OCI-LY1 (cell line): ENCODE measurements around the gene DGKG.

Experiments used
- H2AFZ ChIP-seq: fragments of 200-600 bp; sonication (generic), shearing (Covaris generic); 2 replicates; pipeline ENCODE4 v1.6.0; 2014; ENCODE audit warnings: antibody characterized with exemption, mild to moderate bottlenecking, low read length
- H3F3A ChIP-seq: fragments of 200-600 bp; sonication (generic), shearing (Covaris generic); 2 replicates; pipeline ENCODE4 v1.6.0; 2014; ENCODE audit warnings: mild to moderate bottlenecking, antibody characterized with exemption, low read length, moderate library complexity; ENCODE audit not compliant: insufficient read depth
- H3K27ac ChIP-seq: fragments of 200-600 bp; sonication (generic); 2 replicates; pipeline ENCODE4 v1.5.1; 2014; ENCODE audit warnings: low read length, mixed run types, mild to moderate bottlenecking, low read depth; ENCODE audit not compliant: poor library complexity, severe bottlenecking
- H3K27me3 ChIP-seq: fragments of 200-600 bp; sonication (generic); 2 replicates; pipeline ENCODE4 v1.6.0; 2014; ENCODE audit warnings: antibody characterized with exemption, mild to moderate bottlenecking, low read length, moderate library complexity; ENCODE audit not compliant: insufficient read depth
- H3K36me3 ChIP-seq: fragments of 200-600 bp; sonication (generic); 2 replicates; pipeline ENCODE4 v1.6.1; 2014; ENCODE audit warnings: mild to moderate bottlenecking, antibody characterized with exemption, low read length, moderate library complexity, mixed read lengths; ENCODE audit not compliant: insufficient read depth
- H3K4me1 ChIP-seq: fragments of 200-600 bp; sonication (generic); 2 replicates; pipeline ENCODE4 v1.5.1; 2014; ENCODE audit warnings: mild to moderate bottlenecking, low read length, moderate library complexity; ENCODE audit not compliant: insufficient read depth, severe bottlenecking
- H3K4me2 ChIP-seq: fragments of 200-600 bp; sonication (generic), shearing (Covaris generic); 2 replicates; pipeline ENCODE4 v1.6.1; 2014; ENCODE audit warnings: low read length
- H3K4me3 ChIP-seq: fragments of 200-600 bp; sonication (generic); 2 replicates; pipeline ENCODE4 v1.5.1; 2014; ENCODE audit warnings: low read length, low read depth, mild to moderate bottlenecking, mixed read lengths; ENCODE audit not compliant: poor library complexity, severe bottlenecking
- H3K79me2 ChIP-seq: fragments of 200-600 bp; shearing (Covaris generic); 2 replicates; pipeline ENCODE4 v1.6.1; 2016; ENCODE audit warnings: mixed run types, low read length, mixed read lengths; ENCODE audit not compliant: insufficient read depth
- H3K9ac ChIP-seq: fragments of 200-600 bp; sonication (generic), shearing (Covaris generic); 2 replicates; pipeline ENCODE4 v1.6.1; 2014; ENCODE audit warnings: mild to moderate bottlenecking, low read length, mixed read lengths
- H3K9me2 ChIP-seq: fragments of 200-600 bp; sonication (generic), shearing (Covaris generic); 2 replicates; pipeline ENCODE4 v1.6.1; 2014; ENCODE audit warnings: low read depth, mild to moderate bottlenecking, low read length, mixed read lengths
- H3K9me3 ChIP-seq: fragments of 200-600 bp; shearing (Covaris generic); 2 replicates; pipeline ENCODE4 v1.6.1; 2014; ENCODE audit warnings: low read length, mixed read lengths
- H4K20me1 ChIP-seq: fragments of 200-600 bp; sonication (generic), shearing (Covaris generic); 2 replicates; pipeline ENCODE4 v1.6.0; 2016; ENCODE audit warnings: mild to moderate bottlenecking, low read length; ENCODE audit not compliant: insufficient read depth
- EZH2 ChIP-seq: fragments of 200-600 bp; sonication (generic), shearing (Covaris generic); IDR thresholded peaks from 2 replicates; pipeline ENCODE4 v1.8.0; 2017; ENCODE audit warnings: borderline replicate concordance, mixed run types, mild to moderate bottlenecking, antibody characterized with exemption, low read length, moderate library complexity, mixed read lengths
- TF ChIP-seq, protein P1 (sequence below): fragments of 200-600 bp; sonication (generic), shearing (Covaris generic); IDR thresholded peaks from 2 replicates; pipeline ENCODE4 v1.5.1; 2017; ENCODE audit warnings: mild to moderate bottlenecking, antibody characterized with exemption, low read length, moderate library complexity, mixed read lengths

Gene DGKG

DNA sequence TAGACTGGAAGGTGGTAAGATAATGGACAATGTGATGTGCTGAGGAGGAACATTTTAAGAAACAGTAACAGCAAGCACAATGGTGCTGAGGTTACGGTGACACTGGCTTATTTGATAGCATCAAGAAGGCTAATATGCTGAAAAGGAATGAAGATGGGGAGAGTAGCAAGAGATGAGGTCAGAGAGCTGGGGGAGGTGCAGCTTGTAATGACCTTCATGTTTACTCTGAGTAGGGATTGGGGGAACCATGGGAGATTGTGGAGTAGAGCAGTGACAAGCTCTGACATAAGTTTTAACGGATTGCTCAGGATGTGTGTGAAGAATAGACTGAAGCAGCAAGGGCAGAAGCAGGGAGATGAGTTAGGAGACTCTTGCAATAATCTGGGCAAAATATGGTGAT is 56.7 kb downstream of the DGKG start:
- H2AFZ ChIP-seq = no peak overlapping the region
- H3K9me3 ChIP-seq = no peaks in the 10 kb centered on the region
- no peaks in the 10 kb centered on the region for H3F3A ChIP-seq
- no peak overlapping the region for H3K4me2 ChIP-seq
- no peak overlapping the region for H3K9ac ChIP-seq
- no peak overlapping the region for H3K4me3 ChIP-seq
- no peaks in the 10 kb centered on the region for H3K36me3 ChIP-seq
- no peaks in the 10 kb centered on the region for H3K9me2 ChIP-seq
- H4K20me1 ChIP-seq = no peaks in the 10 kb centered on the region
- H3K27ac ChIP-seq = no peak overlapping the region
- H3K27me3 ChIP-seq = no peaks in the 10 kb centered on the region
- TF ChIP-seq, protein P1, sequence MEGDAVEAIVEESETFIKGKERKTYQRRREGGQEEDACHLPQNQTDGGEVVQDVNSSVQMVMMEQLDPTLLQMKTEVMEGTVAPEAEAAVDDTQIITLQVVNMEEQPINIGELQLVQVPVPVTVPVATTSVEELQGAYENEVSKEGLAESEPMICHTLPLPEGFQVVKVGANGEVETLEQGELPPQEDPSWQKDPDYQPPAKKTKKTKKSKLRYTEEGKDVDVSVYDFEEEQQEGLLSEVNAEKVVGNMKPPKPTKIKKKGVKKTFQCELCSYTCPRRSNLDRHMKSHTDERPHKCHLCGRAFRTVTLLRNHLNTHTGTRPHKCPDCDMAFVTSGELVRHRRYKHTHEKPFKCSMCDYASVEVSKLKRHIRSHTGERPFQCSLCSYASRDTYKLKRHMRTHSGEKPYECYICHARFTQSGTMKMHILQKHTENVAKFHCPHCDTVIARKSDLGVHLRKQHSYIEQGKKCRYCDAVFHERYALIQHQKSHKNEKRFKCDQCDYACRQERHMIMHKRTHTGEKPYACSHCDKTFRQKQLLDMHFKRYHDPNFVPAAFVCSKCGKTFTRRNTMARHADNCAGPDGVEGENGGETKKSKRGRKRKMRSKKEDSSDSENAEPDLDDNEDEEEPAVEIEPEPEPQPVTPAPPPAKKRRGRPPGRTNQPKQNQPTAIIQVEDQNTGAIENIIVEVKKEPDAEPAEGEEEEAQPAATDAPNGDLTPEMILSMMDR = no peak
- no peak for TF ChIP-seq EZH2
- H3K4me1 ChIP-seq = no peaks in the 10 kb centered on the region
- no peaks in the 10 kb centered on the region for H3K79me2 ChIP-seq

DNA sequence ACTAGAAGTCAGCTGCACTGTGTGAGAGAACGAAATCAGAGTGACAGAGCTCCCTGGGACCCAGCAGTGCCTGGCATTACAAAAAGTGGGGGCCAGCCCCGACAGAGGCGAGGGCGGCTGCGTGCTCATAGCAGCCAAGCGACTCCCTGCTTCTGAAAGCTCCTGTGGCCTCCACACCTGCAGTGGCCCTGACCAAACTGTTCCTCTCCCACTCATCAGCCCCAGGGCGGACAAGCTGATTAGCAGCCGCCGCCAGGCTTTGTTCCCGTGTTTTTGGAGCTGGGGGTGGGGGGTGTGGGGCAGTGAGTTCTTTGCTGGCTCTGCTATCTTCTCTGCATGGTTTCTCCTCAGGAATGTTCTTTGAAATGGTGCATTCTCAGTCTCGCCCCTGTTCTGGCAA is 58.1 kb downstream of the DGKG start:
- no peak overlapping the region for H3K4me2 ChIP-seq
- H3K4me1 ChIP-seq = no peaks in the 10 kb centered on the region
- no peaks in the 10 kb centered on the region for H3K79me2 ChIP-seq
- H2AFZ ChIP-seq = no peak overlapping the region
- H3K27me3 ChIP-seq = no peaks in the 10 kb centered on the region
- H3K36me3 ChIP-seq = no peaks in the 10 kb centered on the region
- H3K9me3 ChIP-seq = no peaks in the 10 kb centered on the region
- no peaks in the 10 kb centered on the region for H3F3A ChIP-seq
- no peak overlapping the region for H3K9ac ChIP-seq
- H3K9me2 ChIP-seq = no peaks in the 10 kb centered on the region
- H4K20me1 ChIP-seq = no peaks in the 10 kb centered on the region
- TF ChIP-seq EZH2 = no peak
- TF ChIP-seq, protein P1 = no peak
- no peak overlapping the region for H3K4me3 ChIP-seq
- H3K27ac ChIP-seq = no peak overlapping the region

- Histone ChIP-seq H3K79me2 (no peaks in the 10 kb centered on the region), H3K4me3 (no peak overlapping the region), H3K36me3 (no peaks in the 10 kb centered on the region), H3K4me1 (no peaks in the 10 kb centered on the region), H3K9me2 (no peaks in the 10 kb centered on the region), H3K9ac (no peak overlapping the region), H3K27ac (no peak overlapping the region), H4K20me1 (no peaks in the 10 kb centered on the region), H3K4me2 (no peak overlapping the region), H3F3A (no peaks in the 10 kb centered on the region), H2AFZ (no peak overlapping the region), H3K9me3 (no peaks in the 10 kb centered on the region), H3K27me3 (no peaks in the 10 kb centered on the region)
- no peak for TF ChIP-seq EZH2
- TF ChIP-seq, protein P1 = no peak
Measured at GRCh38 chr3:186299327-186299726, 62.7 kb downstream of the DGKG start.
